ENCODE measurements around the gene PRKAG2.

GRCh38 chr7:151513133-151513532, 363.8 kb downstream of the PRKAG2 start:
- TF ChIP-seq, protein P1, sequence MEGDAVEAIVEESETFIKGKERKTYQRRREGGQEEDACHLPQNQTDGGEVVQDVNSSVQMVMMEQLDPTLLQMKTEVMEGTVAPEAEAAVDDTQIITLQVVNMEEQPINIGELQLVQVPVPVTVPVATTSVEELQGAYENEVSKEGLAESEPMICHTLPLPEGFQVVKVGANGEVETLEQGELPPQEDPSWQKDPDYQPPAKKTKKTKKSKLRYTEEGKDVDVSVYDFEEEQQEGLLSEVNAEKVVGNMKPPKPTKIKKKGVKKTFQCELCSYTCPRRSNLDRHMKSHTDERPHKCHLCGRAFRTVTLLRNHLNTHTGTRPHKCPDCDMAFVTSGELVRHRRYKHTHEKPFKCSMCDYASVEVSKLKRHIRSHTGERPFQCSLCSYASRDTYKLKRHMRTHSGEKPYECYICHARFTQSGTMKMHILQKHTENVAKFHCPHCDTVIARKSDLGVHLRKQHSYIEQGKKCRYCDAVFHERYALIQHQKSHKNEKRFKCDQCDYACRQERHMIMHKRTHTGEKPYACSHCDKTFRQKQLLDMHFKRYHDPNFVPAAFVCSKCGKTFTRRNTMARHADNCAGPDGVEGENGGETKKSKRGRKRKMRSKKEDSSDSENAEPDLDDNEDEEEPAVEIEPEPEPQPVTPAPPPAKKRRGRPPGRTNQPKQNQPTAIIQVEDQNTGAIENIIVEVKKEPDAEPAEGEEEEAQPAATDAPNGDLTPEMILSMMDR (IDR thresholded peaks at IDR 0.05): no peak
- TF ChIP-seq POLR2AphosphoS5 (IDR thresholded peaks at IDR 0.05): no peak
- TF ChIP-seq EP300 (IDR thresholded peaks at IDR 0.05; ENCODE audit: low read depth): no peak

Measured in transverse colon (tissue), 4 donors.